ENCODE measurements around the gene MAFG.

The MAFG gene

GRCh38 chr17:81916234-81917001, 11.1 kb downstream of the MAFG start:
- peaks cover 9% of the 10 kb centered on the region for H3K4me1 ChIP-seq (ENCODE audit: insufficient read depth, low read length)
- peak overlapping the region; percentile 85; the same call in 1 of the 2 replicates for H3K9ac ChIP-seq (ENCODE audit: low read depth, low read length)
- peaks cover 2% of the 10 kb centered on the region; the same call in 1 of the 2 replicates for H3K36me3 ChIP-seq (ENCODE audit: insufficient read depth, low read length)
- no peaks in the 10 kb centered on the region for H3K9me3 ChIP-seq (ENCODE audit: control insufficient read depth, insufficient read depth, low read length)

DNA sequence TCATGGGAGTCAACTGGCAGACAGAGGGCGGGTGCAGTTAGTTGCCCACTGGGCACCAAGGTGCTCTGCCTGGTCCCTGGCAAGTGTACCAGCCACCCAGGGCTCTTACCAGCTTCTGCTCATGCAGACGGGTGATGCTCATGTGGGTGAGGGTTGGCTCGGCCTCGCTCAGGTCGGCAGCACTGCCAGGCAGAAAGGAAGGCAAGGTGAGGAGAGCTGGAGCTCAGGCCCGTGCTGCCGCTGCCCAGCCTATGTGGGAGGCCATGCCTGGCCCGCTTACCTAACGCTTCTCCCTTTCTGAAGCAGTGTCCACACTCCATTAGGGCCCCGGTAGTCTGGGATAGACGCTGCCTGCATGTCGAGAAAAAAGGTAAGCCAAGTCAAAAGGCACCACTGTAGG, 12.2 kb downstream of the MAFG start:
- Histone ChIP-seq H3K36me3 (ENCODE audit: insufficient read depth, low read length) (peaks cover 2% of the 10 kb centered on the region; the same call in 1 of the 2 replicates), H3K9ac (ENCODE audit: low read depth, low read length) (no peak overlapping the region), H3K4me1 (ENCODE audit: insufficient read depth, low read length) (peaks cover 9% of the 10 kb centered on the region), H3K9me3 (ENCODE audit: control insufficient read depth, insufficient read depth, low read length) (no peaks in the 10 kb centered on the region)

GRCh38 chr17:81914103-81914850, 13.3 kb downstream of the MAFG start:
- Histone ChIP-seq H3K36me3 (ENCODE audit: insufficient read depth, low read length) (no peaks in the 10 kb centered on the region), H3K9me3 (ENCODE audit: control insufficient read depth, insufficient read depth, low read length) (no peaks in the 10 kb centered on the region), H3K9ac (ENCODE audit: low read depth, low read length) (no peak overlapping the region), H3K4me1 (ENCODE audit: insufficient read depth, low read length) (peaks cover 13% of the 10 kb centered on the region)

DNA sequence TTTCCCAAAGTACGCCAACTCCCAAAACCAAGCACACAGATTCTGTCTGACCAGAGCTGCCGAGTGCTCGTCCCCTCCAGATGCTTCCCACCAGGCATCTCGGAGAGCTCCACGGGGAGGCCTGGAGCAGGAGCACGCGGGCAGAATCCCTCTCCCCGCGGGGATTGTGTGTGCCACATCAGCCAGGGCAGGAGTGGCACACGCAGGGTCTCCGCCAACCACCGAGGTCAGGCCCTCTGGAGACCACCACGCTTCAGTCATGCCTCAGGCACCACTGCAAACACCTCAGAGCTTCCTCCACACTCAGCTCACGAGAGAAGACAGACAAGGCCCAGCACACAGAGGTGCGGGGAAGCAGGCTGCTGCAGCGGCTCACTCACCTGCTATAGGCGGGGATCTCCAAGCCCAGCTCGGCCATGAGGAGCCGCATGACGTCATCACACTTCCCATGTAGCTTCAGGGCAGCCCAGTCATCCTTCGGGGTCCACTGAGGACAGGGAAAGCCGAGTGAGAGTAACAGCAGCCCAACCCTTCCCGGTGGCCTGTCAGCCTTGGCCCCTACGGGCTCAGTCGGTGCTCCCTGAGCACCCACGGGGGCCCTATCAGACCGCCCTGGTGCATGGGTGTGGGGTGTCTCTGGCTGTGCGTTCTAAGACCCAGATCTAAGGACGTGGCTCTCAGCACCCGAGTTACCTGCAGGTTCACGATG, 14.0 kb downstream of the MAFG start:
- Histone ChIP-seq H3K36me3 (ENCODE audit: insufficient read depth, low read length) (no peaks in the 10 kb centered on the region), H3K9me3 (ENCODE audit: control insufficient read depth, insufficient read depth, low read length) (no peaks in the 10 kb centered on the region), H3K9ac (ENCODE audit: low read depth, low read length) (no peak overlapping the region), H3K4me1 (ENCODE audit: insufficient read depth, low read length) (peaks cover 13% of the 10 kb centered on the region)

DNA sequence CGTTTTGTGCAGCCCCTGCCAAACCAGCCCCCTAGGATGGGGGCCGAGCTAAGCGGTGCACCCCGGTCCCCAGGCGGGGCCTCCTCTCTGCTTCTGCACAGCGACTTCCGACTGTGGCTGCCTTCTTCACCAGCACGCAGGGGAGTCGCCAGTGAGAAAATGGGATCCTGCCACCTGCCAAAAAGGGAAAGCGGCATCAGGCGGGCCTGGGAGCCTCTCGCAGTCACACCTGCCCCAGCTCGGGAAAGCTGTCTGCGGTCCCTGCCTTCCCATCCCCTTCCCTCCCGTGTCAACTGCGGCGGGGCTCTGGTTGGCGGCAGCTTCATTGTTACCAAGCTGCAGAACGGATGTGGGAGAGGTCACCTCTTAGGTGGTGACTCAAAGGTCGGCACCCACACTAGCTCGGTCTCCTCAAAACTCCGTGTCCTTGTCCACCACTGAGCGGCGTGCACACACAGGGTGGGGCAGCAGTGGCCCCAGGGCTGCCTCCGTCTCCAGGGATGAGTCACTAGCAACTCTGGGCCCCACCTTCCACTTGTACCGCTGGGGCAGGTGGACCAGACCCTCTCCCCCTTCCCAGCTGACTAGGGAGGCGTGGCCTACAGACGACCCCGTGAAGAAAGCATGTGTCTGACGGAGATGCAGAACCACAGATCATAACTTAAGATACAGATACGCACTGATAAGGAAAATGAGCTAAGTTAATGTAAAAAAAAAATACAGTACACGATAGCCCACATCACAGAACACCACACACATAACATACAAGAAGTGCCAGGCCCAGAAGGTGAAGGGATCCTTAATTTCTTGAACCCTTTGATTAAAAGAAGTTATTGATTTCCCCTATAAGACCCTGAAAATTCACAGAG, 14.9 kb downstream of the MAFG start:
- Histone ChIP-seq H3K4me1 (ENCODE audit: insufficient read depth, low read length) (peaks cover 13% of the 10 kb centered on the region), H3K9me3 (ENCODE audit: control insufficient read depth, insufficient read depth, low read length) (no peaks in the 10 kb centered on the region), H3K9ac (ENCODE audit: low read depth, low read length) (no peak overlapping the region), H3K36me3 (ENCODE audit: insufficient read depth, low read length) (no peaks in the 10 kb centered on the region)

- H3K36me3 ChIP-seq (ENCODE audit: insufficient read depth, low read length): no peaks in the 10 kb centered on the region
These were observed 15.6 kb downstream of the MAFG start for GRCh38 chr17:81911969-81912368.

DNA sequence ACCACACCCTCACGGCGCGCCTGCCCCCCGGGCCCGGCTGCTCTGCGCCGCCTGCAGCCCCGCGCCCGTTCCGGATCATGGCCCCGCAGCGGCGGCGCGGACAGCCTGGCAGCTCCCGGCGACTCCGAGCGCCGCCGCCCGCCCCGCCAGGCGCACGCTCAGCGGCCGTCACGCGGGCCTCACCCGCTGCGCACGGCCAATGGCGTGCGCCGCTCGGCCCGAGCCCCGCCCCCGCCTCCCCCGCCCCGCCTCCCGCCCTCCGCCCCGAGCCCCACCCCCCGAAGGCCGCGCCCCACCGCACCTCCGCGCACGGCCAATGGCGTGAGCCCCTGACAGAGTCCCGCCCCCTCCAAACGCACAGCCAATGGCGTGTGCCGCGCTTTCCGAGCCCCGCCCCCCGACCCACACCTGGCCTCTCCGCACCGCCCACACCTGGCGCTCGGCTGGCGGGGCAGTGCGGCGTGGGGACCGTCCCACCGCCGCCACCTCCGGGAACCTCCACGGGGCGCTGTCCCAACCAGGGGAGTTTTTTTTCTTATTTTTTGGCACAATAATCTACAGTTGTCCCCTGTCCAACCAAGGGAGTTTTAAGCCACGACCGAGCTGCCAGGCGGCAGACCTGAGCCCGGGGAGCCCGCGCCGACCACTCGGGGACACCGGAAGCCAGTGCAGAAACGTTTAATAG, 16.1 kb downstream of the MAFG start, which contains the start of gene PCYT2:
PCYT2 (minus strand) TSS at position 123 of the 685 bp plus-strand sequence; CDS start at position 79, 44 bp downstream.
- H3K4me1 ChIP-seq (ENCODE audit: insufficient read depth, low read length): peaks cover 4% of the 10 kb centered on the region; the same call in 1 of the 2 replicates
- H3K9ac ChIP-seq (ENCODE audit: low read depth, low read length): peak within 1 kb of the TSS; percentile 94
- no peaks in the 10 kb centered on the region for H3K36me3 ChIP-seq (ENCODE audit: insufficient read depth, low read length)
- H3K9me3 ChIP-seq (ENCODE audit: control insufficient read depth, insufficient read depth, low read length): no peaks in the 10 kb centered on the region

More at GRCh38 chr17:81911969-81912368, 15.6 kb downstream of the MAFG start:
- no peaks in the 10 kb centered on the region for H3K9me3 ChIP-seq (ENCODE audit: control insufficient read depth, insufficient read depth, low read length)
- H3K9ac ChIP-seq (ENCODE audit: low read depth, low read length): peak overlapping the region; percentile 36; the same call in 1 of the 2 replicates
- peaks cover 9% of the 10 kb centered on the region for H3K4me1 ChIP-seq (ENCODE audit: insufficient read depth, low read length)

DNA sequence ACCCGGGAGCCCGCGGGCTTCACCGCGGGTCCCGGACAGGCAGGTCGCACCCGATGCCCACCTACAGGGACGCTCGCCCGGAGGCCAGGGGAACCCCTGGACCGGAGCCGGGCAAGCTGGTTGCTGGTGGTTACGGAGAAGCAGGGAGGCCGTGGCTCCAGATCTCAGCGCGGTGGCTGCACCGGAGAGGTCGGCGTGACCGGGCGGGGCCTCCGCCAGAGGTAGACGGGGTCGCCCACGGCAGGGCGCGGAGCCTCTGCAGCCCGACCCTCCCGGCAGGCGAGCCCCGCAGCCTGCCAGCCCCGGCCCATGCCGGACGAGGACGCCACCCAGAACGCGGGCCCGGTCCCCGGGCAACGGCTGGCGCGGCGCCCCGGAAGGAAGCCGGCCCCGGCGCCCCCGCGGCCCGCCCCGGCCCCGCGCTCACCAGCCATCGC, 16.7 kb downstream of the MAFG start:
- H3K9ac ChIP-seq (ENCODE audit: low read depth, low read length): peak overlapping the region; percentile 94
- no peaks in the 10 kb centered on the region for H3K9me3 ChIP-seq (ENCODE audit: control insufficient read depth, insufficient read depth, low read length)
- no peaks in the 10 kb centered on the region for H3K36me3 ChIP-seq (ENCODE audit: insufficient read depth, low read length)
- peaks cover 4% of the 10 kb centered on the region; the same call in 1 of the 2 replicates for H3K4me1 ChIP-seq (ENCODE audit: insufficient read depth, low read length)

DNA sequence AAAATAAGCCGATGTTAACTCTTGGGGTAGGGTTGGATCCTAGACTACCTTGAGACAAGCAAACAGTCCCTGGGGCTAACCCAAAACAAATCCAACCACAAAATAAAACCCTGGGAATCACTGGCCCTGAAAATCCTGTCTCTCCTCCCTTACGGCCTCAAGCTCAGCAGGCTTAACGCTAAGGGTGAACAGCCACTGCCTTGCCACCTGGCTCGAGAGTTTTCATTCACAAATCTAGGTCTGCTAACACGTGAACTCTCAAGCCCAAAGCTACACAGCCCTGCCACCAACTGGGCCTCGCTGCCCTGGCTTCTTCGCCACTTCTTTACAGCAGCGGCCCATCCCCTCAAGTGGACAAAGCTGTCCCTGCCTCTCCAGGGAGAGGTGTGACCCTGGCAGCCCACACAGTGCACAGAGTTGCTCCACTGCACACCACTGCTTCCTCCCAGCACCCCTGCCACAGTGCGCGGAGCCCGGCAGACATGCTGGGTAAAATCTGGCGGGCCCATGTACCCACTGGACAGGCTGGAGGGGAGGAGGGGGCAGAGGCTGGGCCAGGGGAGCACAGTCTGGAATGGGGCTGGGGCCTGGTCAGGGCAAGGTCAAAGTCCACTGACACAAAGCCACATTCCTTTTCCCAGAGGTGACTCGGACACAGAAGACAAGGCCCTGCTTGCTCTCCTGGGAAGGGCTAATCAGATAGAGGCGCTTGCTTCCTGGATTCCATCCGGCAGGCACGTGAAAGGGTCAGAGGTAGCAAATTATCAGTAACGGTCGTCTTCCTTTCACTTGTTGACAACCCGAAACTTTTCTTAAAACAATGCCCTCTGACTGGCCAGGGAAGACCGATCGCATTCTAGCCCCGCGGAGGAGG, 17.3 kb downstream of the MAFG start:
- H3K9ac ChIP-seq (ENCODE audit: low read depth, low read length): peak overlapping the region; percentile 94
- H3K4me1 ChIP-seq (ENCODE audit: insufficient read depth, low read length): peaks cover 4% of the 10 kb centered on the region; the same call in 1 of the 2 replicates
- H3K9me3 ChIP-seq (ENCODE audit: control insufficient read depth, insufficient read depth, low read length): no peaks in the 10 kb centered on the region
- H3K36me3 ChIP-seq (ENCODE audit: insufficient read depth, low read length): no peaks in the 10 kb centered on the region

GRCh38 chr17:81909231-81909630, 18.3 kb downstream of the MAFG start:
- no peak overlapping the region for H3K9ac ChIP-seq (ENCODE audit: low read depth, low read length)
- peaks cover 4% of the 10 kb centered on the region; the same call in 1 of the 2 replicates for H3K4me1 ChIP-seq (ENCODE audit: insufficient read depth, low read length)
- no peaks in the 10 kb centered on the region for H3K9me3 ChIP-seq (ENCODE audit: control insufficient read depth, insufficient read depth, low read length)
- no peaks in the 10 kb centered on the region for H3K36me3 ChIP-seq (ENCODE audit: insufficient read depth, low read length)

GRCh38 chr17:81908793-81909192, 18.7 kb downstream of the MAFG start:
- Histone ChIP-seq H3K4me1 (ENCODE audit: insufficient read depth, low read length) (peaks cover 4% of the 10 kb centered on the region; the same call in 1 of the 2 replicates), H3K9ac (ENCODE audit: low read depth, low read length) (no peak overlapping the region), H3K9me3 (ENCODE audit: control insufficient read depth, insufficient read depth, low read length) (no peaks in the 10 kb centered on the region), H3K36me3 (ENCODE audit: insufficient read depth, low read length) (no peaks in the 10 kb centered on the region)
